OCI-LY7 (cell line): ENCODE results near the gene CASP10.

ENCODE experiments used
- CTCF ChIP-seq: fragments of 200-600 bp; sonication (generic); conservative IDR thresholded peaks from 2 replicates; pipeline ENCODE4 v1.5.1; 2014; ENCODE audit warnings: mild to moderate bottlenecking, antibody characterized with exemption, low read length, moderate library complexity, mixed read lengths
- EZH2phosphoT487 ChIP-seq: fragments of 200-600 bp; sonication (generic); IDR thresholded peaks from 2 replicates; pipeline ENCODE4 v1.6.1; 2018; ENCODE audit warnings: low read depth, borderline replicate concordance, mild to moderate bottlenecking, mixed run types, antibody characterized with exemption, low read length, moderate library complexity, mixed read lengths

DNA sequence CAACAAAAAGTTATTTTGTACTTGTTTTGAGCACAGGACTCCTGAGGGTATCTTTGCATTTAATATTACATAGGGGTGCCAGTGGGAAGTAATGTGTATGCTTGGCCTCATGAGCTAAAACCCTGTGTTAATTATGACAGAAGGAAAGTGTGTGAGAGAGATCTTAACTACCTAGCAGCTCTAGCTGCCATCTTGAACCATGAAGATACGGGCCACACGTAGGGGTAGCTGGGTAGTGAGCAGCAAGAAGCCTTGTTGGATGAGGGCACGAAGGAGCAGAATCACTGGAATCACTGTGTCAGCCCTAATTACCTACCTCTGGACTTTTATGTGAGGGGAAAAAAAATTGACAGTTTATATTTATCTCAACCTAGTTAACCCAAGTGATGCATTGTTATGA is 15.4 kb upstream of the CASP10 start:
- TF ChIP-seq CTCF (no peak), EZH2phosphoT487 (no peak)
